Activated CD4-positive, alpha-beta T cell treated with anti-CD3 and anti-CD28 coated beads, Interleukin-2, amount 10 ng/mL, durations not matched to agents 7 days and 5 days (primary cell): ENCODE results near the gene HOXB3. TPM values are rescaled to one million over a fixed set of nuclear protein-coding genes. Genes with fewer than 3 reads are reported as not detected.

Source experiments
- CTCF ChIA-PET: fragments of 350-600 bp; sonication (Branson Sonifier 250); formaldehyde crosslinking; loops from one replicate; lab custom pipeline; 2021; ENCODE audit warnings: antibody characterized with exemption; lab: Charles Lee
- POLR2A ChIA-PET: fragments of 350-600 bp; sonication (Branson Sonifier 250); formaldehyde crosslinking; loops from one replicate; lab custom pipeline; 2021; ENCODE audit warnings: antibody characterized with exemption; lab: Charles Lee
- DNase-seq: peaks from one replicate; pipeline ENCODE4 v3.0.0-alpha.2; 2020
- H3K27ac Mint-ChIP-seq: one replicate; pipeline ENCODE4 v1.8.0; 2021; ENCODE audit warnings: mild to moderate bottlenecking, moderate library complexity, mixed read lengths
- H3K27me3 Mint-ChIP-seq: one replicate; pipeline ENCODE4 v1.8.0; 2021; ENCODE audit warnings: mixed read lengths
- H3K36me3 Mint-ChIP-seq: one replicate; pipeline ENCODE4 v1.8.0; 2021; ENCODE audit warnings: low read depth, mixed read lengths
- H3K4me1 Mint-ChIP-seq: one replicate; pipeline ENCODE4 v1.8.0; 2021; ENCODE audit warnings: mixed read lengths
- H3K4me3 Mint-ChIP-seq: one replicate; pipeline ENCODE4 v1.8.0; 2021; ENCODE audit warnings: mild to moderate bottlenecking, moderate library complexity, mixed read lengths
- H3K9me3 Mint-ChIP-seq: one replicate; pipeline ENCODE4 v1.8.0; 2021; ENCODE audit warnings: mixed read lengths
- total RNA-seq, 2 experiments: library from RNA; stranded (reverse); gene quantifications; one replicate each; pipeline ENCODE4 v1.2.3, GENCODE V29; 2021

Gene HOXB3
- total RNA-seq, 2 experiments from 2014 or later, result 3.1 to 4.5 TPM

DNA sequence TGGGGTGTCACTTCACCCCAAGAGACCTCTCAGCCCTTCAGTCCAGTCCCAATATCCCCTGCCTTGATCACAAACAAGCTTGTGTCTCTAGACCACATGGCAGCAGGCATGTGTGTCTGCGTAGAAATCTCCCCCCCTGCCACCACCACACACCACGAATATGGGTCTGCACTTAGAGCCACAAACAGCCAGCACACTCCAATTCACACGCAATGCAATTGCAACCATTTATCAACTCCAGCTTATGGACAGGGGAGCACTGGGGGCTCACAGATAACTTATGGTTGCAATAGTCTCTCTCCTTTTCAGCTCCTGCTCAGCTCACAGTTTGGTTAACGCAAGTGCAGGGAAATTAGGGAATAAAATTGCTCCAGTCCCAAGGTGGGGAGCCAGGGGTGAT, 33.5 kb upstream of the HOXB3 start:
- Mint-ChIP-seq H3K27me3 (peaks cover 86% of the 10 kb centered on the region), H3K36me3 (no peaks in the 10 kb centered on the region), H3K4me3 (no peak overlapping the region), H3K4me1 (peaks cover 19% of the 10 kb centered on the region), H3K9me3 (no peaks in the 10 kb centered on the region), H3K27ac (no peak overlapping the region)
- DNase-seq, result no peak
- POLR2A ChIA-PET, result no interaction called here
- CTCF ChIA-PET, result interaction anchor here (0.6 to 1.5 kb wide), 7 partner anchors 13 to 759 kb away, joined by 3 to 6 read pairs (median 3); no protein-coding TSS in a partner anchor

DNA sequence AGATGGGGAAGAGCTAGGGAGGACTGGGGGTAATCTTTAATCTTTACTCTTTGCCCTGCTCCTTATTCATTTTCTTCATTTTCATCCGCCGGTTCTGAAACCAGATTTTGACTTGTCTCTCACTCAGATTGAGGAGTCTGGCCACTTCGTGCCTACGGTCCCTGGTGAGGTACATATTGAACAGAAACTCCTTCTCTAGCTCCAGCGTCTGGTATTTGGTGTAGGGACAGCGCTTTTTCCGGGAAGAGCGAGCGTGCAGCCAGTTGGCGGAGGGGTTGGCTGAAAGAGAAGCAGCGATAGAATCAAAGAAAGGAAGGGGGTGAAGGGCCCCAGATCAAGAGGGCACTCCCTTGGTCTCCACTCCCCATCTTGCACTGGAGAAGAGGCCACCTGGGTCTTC, 32.8 kb upstream of the HOXB3 start:
- peaks cover 24% of the 10 kb centered on the region for H3K4me1 Mint-ChIP-seq
- no peak overlapping the region for H3K4me3 Mint-ChIP-seq
- ChIA-PET POLR2A (interaction anchor here (0.6 kb wide), 1 partner anchor 376 kb away, joined by 5 read pairs; no protein-coding TSS in a partner anchor), CTCF (interaction anchor here (0.6 to 1.5 kb wide), 4 partner anchors 13 to 612 kb away, joined by 3 to 4 read pairs (median 3); no protein-coding TSS in a partner anchor)
- H3K9me3 Mint-ChIP-seq, result no peaks in the 10 kb centered on the region
- DNase-seq, result no peak
- H3K27me3 Mint-ChIP-seq, result peaks cover 85% of the 10 kb centered on the region
- no peaks in the 10 kb centered on the region for H3K36me3 Mint-ChIP-seq
- H3K27ac Mint-ChIP-seq, result no peak overlapping the region

DNA sequence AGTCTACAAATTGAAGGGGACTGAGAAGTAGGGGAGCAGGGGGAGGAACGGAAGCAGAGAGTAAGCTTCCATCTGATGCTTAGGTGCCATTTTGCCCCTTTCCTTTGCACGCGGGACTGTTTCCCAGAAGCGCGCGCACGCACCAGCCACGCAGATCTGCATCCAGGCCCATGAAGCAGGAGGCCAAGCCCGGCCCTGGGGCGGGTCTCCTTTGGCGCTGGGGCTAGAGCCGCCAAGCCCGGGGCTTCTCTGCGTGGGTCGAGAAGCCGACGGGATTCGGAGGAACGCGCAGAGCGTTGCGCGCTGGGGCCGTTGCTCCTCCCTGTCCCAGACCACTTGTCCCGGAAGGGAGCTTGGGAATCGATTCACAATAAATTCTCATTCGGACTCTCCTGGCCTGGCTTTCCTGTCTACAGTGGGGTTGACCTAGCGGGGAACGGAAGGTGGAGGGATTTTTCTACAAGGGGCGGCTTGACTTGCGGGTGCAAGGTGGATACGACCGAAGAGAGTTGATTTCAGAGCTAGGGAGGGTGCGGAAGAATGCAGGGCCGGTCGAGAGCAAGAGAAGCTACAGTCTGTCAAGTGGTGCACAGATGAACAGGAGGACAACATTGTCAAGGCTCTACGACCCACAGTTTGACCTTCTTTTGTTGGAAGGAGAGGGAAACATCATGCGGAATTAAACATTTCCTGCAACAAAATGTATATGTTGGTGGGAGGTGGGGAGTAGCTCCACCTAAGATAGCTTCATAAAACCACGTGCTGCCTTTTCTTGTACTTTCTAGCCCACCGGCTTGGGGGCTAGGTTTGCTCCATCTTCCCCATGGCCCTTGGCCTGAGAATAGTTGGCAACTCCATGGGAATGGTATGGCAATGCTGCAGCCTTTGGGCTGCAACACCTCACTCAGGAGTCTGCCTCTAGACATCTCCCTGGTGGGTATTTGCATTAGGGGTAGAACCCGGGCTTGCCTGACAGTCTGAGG, 31.7 kb upstream of the HOXB3 start:
- Mint-ChIP-seq H3K4me3 (no peak overlapping the region), H3K27me3 (peaks cover 85% of the 10 kb centered on the region), H3K4me1 (peaks cover 26% of the 10 kb centered on the region), H3K9me3 (no peaks in the 10 kb centered on the region), H3K36me3 (no peaks in the 10 kb centered on the region), H3K27ac (no peak overlapping the region)
- ChIA-PET POLR2A (interaction anchor here (0.6 kb wide), 1 partner anchor 377 kb away, joined by 5 read pairs; no protein-coding TSS in a partner anchor), CTCF (interaction anchor here (0.6 to 0.9 kb wide), 3 partner anchors 26 to 611 kb away, joined by 3 to 4 read pairs (median 4); no protein-coding TSS in a partner anchor)
- no peak for DNase-seq

DNA sequence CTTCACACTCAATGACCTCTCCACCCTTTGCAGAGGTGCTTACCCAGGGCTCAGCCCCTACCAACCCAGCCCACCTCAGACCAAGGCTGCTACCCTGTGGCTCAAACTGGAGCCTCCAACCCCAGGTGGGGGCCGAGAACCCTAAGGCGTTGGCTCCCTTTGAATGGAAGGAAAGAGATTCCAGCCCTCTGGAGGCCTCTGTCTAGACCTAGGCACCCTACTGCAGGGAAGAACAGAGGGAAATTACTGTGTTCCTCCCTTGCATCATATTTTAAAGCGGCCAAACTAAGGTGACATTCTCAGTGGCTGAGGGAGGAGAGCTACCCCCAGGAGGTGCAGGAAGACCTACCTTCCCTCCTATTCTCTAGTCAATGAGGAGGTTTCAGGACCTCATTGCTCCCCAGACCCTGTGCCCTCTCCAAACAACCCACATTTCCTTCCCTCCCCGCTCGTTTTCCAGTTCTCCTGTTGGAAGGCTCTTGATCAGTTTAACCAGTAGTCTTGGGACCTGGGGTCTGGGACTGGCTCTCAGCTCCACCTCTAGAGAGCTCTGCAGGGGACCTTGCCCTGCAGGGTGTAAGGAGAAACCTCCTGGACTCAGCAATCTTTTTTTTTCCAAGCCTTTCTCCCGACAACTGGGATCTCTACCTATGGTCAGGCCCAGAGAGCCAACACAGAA, 30.6 kb upstream of the HOXB3 start:
- ChIA-PET POLR2A (no interaction called here), CTCF (interaction anchor here (0.6 kb wide), 1 partner anchor 122 kb away, joined by 4 read pairs; no protein-coding TSS in a partner anchor)
- H3K27me3 Mint-ChIP-seq, result peaks cover 88% of the 10 kb centered on the region
- H3K4me3 Mint-ChIP-seq, result no peak overlapping the region
- H3K9me3 Mint-ChIP-seq, result no peaks in the 10 kb centered on the region
- DNase-seq, result no peak
- no peak overlapping the region for H3K27ac Mint-ChIP-seq
- no peaks in the 10 kb centered on the region for H3K36me3 Mint-ChIP-seq
- H3K4me1 Mint-ChIP-seq, result peaks cover 20% of the 10 kb centered on the region

DNA sequence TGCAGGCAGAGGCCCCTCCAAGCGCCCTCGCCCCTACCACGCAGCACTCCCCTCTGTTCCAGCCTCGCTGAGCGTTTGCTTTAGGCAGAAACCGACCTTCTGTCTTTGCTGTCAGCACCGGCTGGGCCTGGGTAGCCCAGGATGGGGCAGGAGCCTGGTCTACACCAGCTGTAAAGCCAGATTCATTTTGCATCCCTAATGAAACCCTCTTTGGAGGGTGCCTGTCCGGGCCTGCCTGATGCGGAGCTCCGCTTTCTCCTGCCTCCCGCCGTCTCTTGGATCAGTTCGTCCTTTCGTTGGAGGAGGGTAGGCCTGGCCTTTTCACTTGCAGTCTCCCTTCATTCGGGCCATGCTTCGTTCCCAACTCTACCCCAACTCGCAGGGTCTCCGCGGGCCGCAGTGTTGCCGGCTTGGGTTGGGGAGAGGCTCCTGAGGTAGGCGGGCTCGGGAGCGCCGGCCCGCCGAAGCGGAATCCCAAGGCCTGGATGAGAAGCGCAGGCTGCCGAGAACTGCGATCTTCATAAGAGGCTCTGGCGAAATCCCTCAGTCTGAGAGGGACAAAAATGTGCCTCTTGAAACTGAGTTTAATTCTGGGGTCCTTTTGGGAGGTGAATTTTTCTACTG, 29.9 kb upstream of the HOXB3 start:
- ChIA-PET CTCF (interaction anchor here (1.2 to 3.0 kb wide), 4 partner anchors 11 to 131 kb away, joined by 3 to 11 read pairs (median 8); partner anchors contain the start of gene HOXB5), POLR2A (no interaction called here)
- H3K27ac Mint-ChIP-seq, result no peak overlapping the region
- peaks cover 21% of the 10 kb centered on the region for H3K4me1 Mint-ChIP-seq
- no peak for DNase-seq
- H3K36me3 Mint-ChIP-seq, result no peaks in the 10 kb centered on the region
- H3K4me3 Mint-ChIP-seq, result no peak overlapping the region
- H3K27me3 Mint-ChIP-seq, result peaks cover 92% of the 10 kb centered on the region
- H3K9me3 Mint-ChIP-seq, result no peaks in the 10 kb centered on the region

DNA sequence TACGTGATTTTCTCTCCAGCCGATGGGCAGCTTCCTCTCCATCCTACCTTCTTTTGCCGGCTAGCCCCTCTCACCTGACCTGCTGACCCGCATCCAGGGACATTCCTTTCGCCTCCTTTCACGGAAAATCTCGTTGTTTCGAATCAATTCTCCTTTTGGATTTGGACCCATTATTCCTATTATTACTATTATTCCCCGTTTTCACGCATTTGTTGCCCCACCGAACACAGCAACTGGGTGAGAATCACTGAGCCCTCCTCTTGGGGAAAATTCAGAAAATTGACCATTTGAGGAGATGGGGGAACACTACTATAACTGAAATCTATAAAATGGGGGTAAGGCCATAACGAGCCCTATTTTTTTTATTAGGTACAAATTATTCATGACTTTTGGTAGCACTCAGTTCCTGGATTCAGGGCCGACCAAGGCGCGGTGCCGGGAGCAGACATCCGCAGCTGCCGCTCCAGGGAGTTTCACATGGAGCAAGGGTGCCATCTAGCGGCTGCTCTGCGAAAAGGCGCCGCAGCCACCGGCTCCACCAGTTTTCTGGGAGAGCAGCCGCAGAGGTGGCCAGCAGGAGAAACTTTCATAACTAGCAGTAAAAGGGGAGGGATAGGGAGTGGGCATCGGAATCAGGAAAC, 28.3 kb upstream of the HOXB3 start:
- no peaks in the 10 kb centered on the region for H3K36me3 Mint-ChIP-seq
- peaks cover 31% of the 10 kb centered on the region for H3K4me1 Mint-ChIP-seq
- H3K9me3 Mint-ChIP-seq, result no peaks in the 10 kb centered on the region
- peak; percentile 79 for DNase-seq
- peak overlapping the region; percentile 36 for H3K27ac Mint-ChIP-seq
- ChIA-PET CTCF (interaction anchor here (0.5 to 3.0 kb wide), 23 partner anchors 9 to 593 kb away, joined by 3 to 11 read pairs (median 3); partner anchors contain the start of gene HOXB5), POLR2A (no interaction called here)
- peak overlapping the region; percentile 30 for H3K4me3 Mint-ChIP-seq
- H3K27me3 Mint-ChIP-seq, result peaks cover 92% of the 10 kb centered on the region

DNA sequence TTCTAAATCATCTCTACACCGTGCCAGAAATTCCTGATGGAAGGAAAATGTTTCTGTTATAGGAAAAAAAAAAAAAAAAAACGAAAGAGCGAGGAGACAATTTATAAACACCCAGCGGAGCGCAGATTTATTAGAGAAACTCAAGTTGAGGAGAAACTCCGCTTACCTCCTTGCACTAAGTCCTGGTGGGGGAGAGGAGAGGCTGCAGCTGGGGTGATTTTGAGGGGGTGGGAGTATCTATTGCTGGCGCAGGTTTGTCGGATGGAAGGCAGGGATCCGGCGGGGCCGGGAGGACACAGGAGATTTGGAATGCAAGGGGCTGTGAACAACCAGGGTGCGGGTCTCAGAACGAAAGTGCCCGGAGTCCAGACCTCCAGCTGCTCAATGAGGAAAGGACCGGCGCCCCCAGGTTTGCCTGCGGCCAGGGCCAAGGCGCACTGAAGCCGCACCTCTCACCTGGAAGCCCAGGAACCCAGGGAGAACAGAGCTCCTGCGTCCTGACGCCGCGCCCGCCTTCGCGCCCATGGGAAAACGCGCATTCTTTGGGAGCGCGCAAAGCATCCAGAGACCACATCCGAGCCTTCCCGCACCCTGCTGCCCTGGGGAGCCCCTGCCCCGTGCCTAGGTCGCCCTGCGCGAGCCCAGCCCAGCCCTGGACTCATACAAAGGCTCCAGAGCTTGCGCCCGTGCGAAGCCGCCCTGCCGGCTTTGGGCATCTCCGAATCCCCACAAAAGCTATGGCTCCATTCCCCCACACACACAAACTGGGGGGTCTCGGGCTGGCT, 27.6 kb upstream of the HOXB3 start:
- Mint-ChIP-seq H3K9me3 (no peaks in the 10 kb centered on the region), H3K27me3 (peaks cover 90% of the 10 kb centered on the region), H3K4me1 (peaks cover 35% of the 10 kb centered on the region), H3K4me3 (peak overlapping the region; percentile 40), H3K27ac (no peak overlapping the region), H3K36me3 (no peaks in the 10 kb centered on the region)
- DNase-seq, result no peak
- POLR2A ChIA-PET, result no interaction called here
- CTCF ChIA-PET, result interaction anchor here (0.8 to 3.0 kb wide), 18 partner anchors 8 to 592 kb away, joined by 3 to 11 read pairs (median 4); partner anchors contain the start of gene HOXB5

DNA sequence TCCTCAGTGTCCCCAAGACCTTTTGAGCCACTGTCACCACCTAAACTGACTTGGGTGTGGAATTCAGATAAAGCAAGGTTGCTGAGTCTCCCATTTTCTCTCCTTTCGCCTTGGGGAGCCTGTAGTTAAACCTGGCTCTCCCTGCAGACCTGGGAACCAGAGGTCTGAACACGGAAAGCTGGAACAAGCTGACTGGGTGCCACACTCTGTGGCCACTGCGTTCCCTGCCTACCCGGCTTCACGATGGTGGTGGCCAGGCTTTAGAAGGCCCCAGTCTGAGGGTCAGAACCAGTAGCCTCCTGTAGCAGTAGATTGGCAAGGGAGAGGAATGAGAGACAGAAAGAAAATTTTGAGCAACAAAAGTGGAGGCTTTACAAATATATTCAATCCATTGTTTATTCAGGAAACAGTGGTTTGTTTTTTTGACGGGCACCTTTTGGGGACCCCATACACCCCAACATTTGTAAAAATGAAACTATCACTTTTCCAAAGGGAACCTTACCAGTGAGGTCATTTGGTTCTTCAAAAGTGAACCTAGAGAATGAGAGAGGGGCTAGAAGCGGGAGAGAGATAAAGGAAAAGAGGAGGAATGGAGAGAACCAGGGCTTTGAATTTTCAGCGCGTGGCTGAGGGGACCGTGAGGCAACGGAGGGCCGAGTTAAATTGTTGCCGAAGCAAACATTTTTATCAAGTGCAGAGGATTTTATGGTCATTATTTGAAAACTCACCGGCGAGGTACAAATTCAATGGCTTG, 26.9 kb upstream of the HOXB3 start:
- Mint-ChIP-seq H3K9me3 (no peaks in the 10 kb centered on the region), H3K4me3 (peak overlapping the region; percentile 4), H3K27ac (no peak overlapping the region), H3K36me3 (no peaks in the 10 kb centered on the region), H3K4me1 (peaks cover 40% of the 10 kb centered on the region), H3K27me3 (peaks cover 89% of the 10 kb centered on the region)
- CTCF ChIA-PET, result interaction anchor here (0.8 to 3.0 kb wide), 7 partner anchors 8 to 352 kb away, joined by 3 to 8 read pairs (median 4); no protein-coding TSS in a partner anchor
- no peak for DNase-seq
- POLR2A ChIA-PET, result no interaction called here

DNA sequence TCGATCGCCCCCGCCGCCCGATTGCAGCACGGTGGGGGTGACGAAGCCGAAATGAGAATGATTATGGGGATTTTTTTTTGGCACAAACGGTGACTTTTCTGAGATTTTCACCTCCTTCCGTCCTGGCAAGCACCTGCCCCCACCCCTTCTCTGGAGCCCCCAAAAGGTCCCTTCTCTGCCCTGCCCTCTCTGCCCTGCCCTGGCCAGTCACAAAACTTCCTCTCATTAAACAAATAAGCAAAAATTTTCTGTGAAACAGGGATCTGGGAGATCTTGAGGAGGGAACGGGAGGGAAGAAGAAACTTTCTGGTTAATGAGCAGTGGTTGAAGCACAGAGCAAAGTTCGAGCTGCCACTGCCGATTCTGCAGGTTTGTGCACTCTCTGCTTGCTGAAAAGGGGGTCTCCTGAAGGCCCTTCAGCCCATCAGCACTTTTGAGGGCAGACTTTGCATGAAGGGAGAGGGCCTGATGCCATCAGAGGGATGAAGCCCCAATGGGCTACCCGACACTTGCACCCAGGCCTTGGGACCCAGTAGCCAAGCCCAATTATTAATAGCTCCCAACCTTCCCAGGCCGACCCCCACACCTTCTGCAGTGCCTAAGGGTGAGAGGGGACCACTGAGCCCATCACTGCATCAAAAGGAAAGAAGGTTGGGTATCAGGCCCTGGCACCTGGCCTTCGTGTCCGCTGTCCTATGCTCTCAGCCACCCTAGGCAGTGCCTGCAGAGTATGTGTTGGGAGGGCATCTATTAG, 26.1 kb upstream of the HOXB3 start:
- no peak overlapping the region for H3K4me3 Mint-ChIP-seq
- peaks cover 46% of the 10 kb centered on the region for H3K4me1 Mint-ChIP-seq

More for the DNA sequence above, 26.1 kb upstream of the HOXB3 start:
- no peak for DNase-seq
- Mint-ChIP-seq H3K36me3 (no peaks in the 10 kb centered on the region), H3K27ac (peak overlapping the region; percentile 60), H3K9me3 (no peaks in the 10 kb centered on the region), H3K27me3 (peaks cover 90% of the 10 kb centered on the region)
- CTCF ChIA-PET, result interaction anchor here (1.2 to 1.7 kb wide), 4 partner anchors 9 to 591 kb away, joined by 3 to 5 read pairs (median 4); no protein-coding TSS in a partner anchor
- POLR2A ChIA-PET, result no interaction called here
